GM12874 (cell line): ENCODE measurements around the gene OLFM1.

ENCODE experiments used
- TF ChIP-seq, protein P1 (sequence below): IDR thresholded peaks from 2 replicates; pipeline ENCODE4 v1.5.1; 2011; ENCODE audit warnings: low read depth, mild to moderate bottlenecking, control low read depth, low read length, moderate library complexity; ENCODE audit not compliant: insufficient read depth

OLFM1 gene

DNA sequence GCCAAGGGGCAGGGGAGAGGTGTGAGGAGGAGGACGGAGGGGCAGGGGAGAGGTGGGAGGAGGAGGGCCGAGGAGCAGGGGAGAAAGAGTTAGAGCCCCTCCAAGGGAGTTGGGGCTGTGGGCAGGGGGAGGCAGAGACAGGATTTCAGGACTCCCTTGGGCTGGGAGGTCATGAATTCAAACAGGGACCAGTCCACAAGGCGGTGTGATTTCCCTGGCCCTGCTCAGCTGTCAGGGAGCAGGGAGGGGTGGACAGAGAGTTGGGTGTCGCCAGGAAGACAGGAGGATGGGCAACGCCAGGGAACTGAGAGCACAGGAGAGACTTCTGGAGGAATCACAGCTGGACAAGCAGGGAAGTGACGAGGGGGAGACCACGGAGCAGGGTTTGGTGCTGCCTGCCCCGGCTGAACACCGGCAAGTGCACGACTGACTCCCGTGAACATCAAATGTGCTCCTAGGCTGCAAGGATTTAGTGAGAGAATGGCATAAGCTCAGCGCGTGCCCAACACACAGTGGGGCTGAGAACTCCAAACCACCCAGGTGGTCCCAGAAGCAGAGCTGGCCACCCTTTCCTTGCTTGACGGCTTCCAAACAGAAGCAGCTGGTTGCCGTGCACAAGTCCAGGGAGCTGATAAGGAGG lies 17.8 kb upstream of the OLFM1 start:
- TF ChIP-seq, protein P1, sequence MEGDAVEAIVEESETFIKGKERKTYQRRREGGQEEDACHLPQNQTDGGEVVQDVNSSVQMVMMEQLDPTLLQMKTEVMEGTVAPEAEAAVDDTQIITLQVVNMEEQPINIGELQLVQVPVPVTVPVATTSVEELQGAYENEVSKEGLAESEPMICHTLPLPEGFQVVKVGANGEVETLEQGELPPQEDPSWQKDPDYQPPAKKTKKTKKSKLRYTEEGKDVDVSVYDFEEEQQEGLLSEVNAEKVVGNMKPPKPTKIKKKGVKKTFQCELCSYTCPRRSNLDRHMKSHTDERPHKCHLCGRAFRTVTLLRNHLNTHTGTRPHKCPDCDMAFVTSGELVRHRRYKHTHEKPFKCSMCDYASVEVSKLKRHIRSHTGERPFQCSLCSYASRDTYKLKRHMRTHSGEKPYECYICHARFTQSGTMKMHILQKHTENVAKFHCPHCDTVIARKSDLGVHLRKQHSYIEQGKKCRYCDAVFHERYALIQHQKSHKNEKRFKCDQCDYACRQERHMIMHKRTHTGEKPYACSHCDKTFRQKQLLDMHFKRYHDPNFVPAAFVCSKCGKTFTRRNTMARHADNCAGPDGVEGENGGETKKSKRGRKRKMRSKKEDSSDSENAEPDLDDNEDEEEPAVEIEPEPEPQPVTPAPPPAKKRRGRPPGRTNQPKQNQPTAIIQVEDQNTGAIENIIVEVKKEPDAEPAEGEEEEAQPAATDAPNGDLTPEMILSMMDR, result no peak

DNA sequence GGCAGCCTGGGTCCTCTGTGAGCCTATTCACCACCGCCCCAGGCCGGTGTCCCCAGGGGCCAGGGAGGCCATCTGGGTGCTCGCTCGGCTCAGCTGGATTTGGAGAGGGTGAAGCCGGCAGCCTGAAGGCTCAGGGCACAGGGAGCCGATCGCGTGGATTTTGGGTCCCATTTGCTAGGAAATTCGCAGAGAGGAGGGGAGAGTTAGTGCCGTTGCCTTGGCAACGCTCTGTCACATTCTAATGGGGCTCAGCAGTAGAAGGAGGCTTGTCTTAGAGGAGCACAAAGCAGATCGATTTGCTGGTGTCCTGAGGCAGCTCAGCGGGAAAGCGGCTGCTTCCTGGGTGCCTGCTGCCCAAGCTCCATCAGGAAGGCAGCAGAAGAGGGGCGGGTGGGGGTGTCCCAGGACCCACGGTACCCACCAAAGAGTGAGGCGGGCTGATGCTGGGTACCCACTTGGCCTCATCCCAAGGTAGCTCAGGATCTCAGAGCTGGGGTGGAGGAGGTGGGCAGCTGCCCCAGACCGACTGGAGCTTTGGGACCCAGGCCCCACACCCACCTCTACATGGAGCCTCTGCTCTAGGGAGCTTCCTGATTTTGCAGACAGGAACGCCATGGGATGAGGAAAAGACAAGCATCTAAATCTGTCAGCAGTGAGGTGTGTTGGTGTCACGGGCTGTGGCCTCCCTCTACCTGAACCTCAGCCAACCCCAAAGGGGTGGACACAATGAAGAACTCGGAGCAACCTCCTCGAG lies 17.1 kb upstream of the OLFM1 start:
- TF ChIP-seq, protein P1, result no peak

DNA sequence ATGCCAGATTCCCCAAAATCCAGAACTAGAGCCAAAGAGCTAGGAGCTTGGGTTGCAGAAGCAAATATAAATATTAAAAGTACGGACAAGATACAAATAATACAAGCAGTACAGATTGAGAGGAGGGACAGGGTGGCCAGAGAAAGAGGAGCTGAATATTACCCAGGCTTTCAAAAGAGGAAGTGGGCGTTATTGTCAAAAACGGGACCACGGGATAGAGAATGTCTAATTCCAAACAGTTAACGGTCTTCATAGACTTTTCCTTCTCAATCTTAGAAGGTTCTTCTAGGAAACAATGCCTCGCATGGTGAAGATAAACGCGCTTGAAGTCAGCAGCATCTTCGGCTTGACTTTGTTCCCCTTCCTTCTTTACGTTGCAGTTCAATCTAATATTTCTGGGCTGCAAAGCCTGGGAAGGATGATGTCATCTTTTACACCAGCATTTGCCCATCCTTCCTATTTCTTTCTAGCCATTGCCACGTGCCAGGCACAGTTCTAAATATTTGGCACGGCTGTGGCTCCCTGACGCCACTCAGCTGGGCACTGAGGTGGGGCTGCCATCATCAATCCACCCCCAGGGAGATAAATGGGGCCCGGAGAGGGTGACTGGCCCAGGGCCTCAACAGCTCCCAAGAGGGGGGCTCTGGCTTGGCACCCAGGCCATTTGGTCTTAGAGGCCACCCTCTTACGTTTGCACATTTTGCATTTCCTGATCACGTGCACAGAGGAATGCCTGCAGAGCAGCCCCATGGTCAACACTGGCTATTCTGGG lies 16.3 kb upstream of the OLFM1 start:
- TF ChIP-seq, protein P1, result no peak

DNA sequence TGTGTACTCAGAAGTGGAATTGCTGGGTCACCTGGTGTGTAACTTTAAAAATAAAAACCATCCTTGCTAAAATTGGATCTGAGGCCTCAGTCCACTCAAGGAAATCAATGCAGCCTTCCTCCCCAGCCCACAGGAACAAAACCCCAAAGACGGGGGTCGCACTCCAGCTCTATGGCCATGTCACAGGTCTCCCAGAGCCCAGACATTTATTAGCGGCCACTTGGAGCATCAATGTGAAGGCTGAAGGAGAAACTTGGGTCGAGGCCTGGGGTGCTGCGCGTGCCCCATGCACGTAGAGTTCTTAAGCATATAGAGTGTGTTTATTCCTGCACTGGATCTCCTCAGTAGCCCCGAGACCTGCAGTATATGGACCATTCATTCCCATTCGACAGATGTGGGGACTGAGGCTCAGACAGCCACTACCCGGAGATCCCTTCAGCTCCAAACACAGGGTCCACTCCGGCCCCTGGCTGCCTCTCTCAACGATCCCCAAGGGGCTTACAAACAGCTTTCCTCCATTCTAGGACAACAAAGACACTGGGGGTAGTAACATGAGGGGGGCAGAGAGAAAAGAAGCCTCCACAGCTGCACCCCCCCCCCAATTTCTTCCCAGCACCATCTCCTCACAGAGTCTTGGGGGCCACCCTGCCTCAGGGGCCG lies 14.3 kb upstream of the OLFM1 start:
- TF ChIP-seq, protein P1, result no peak

DNA sequence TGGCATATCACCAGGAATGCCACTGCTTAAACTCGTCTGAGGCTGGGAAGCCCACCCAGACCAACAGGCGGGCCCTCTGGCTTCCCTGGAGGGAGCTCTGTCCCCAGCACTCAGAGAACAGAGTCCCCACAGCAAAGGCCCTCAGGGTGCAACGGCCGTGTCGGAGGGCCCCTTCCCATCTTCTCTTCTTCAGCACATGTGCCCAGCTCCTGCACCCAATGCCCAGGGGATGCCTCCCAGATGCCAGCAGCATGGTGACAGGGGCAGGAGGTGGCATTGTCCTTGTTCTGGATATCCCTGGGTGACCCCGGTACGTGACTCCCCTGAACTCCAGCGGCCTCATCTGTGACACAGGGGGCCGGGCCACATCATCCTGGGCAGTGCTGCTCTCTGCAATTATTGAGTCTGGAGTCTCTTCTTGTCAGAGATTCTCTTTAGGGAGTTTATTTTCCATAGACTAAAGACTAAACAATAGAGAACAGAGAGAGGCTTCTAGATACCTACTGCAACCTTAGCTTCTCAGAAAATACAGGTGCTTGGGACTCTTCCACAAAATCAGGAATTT lies 13.6 kb upstream of the OLFM1 start:
- TF ChIP-seq, protein P1, result no peak

DNA sequence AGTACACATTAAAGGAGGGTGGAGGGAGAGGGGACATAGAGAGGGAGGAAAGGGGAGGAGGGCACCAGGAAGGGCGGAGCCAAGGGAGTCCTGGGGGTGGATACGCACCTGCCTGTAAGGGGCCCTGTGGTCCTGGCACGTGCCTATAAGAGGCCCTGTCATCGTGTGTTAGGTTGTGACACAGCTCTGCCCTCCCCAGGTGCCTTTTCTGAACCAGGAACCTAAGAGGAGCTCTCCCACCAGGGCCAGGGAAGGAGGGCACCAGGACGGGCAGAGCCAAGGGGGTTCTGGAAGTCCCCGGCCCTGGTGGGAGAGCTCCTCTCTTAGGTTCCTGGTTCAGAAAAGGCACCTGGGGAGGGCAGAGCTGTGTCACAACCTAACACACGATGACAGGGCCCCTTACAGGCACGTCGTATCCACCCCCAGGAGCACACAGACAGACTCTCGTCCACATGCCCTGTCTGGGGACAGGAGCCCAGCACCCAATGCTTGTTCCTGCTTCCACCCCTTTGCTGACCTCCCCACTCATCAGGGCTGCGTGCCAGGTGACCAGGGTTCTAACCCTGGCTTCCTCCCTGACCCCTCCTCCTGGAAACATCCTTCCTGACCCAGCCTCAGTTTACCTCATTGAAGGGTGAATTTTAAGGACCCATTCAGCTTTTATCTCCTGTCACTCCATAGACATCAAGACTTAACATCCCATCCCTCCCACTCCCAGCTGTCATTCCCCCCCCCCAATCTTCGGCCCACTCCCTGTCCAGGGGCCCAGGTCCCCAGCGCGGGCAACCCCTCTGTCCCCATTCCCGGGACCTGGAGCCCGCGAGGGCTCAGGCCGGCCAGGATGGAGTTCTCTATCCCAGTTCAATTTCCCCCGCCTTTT lies 12.9 kb upstream of the OLFM1 start:
- TF ChIP-seq, protein P1, result no peak
